ENCODE results near the gene AP2S1.
A peak's percentile ranks its signal among the peaks of the same experiment; 100 is the strongest.

Gene AP2S1

DNA sequence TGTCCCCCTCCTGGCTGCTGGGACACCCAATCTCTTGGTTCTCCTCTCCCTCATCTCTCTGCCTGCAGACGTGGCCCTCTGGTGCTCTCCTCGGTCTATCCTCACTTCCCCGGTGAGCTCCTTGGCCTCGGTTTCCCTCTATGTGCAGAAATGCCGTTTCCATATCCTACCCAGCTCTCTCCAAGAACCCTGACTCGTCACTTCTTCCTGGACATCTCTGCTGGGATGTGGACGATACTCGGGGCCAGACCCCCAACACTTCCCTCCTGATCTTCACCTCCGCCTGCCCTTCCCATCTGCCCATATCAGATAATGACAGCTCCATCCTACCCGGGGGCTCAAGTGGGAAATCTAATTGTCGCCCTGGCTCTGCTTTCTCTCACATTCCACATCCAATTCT is 7.9 kb downstream of the AP2S1 start:
- Histone ChIP-seq H2BK5ac (ENCODE audit: low read depth, low read length, poor library complexity) (no peak overlapping the region), H3K27ac (ENCODE audit: low read depth, low read length) (peak overlapping the region; percentile 4), H2BK120ac (ENCODE audit: insufficient read depth, low read length, poor library complexity) (peak overlapping the region; percentile 19), H3K18ac (ENCODE audit: low read length) (peak overlapping the region; percentile 81), H3K14ac (ENCODE audit: low read length) (no peak overlapping the region), H3K36me3 (ENCODE audit: control insufficient read depth in 1 of 2, insufficient read depth in 2 of 2, low read length in 2 of 2) (peaks cover 47 to 57% of the 10 kb centered on the region in 2 experiments), H3K4me3 (ENCODE audit: low read depth, low read length) (no peak overlapping the region), H3K27me3 (ENCODE audit: insufficient read depth, low read length) (no peaks in the 10 kb centered on the region), H2BK12ac (ENCODE audit: low read length) (peak overlapping the region; percentile 65), H3K23ac (ENCODE audit: low read length) (no peak overlapping the region), H3K79me1 (ENCODE audit: low read length) (peaks cover 25% of the 10 kb centered on the region), H3K79me2 (ENCODE audit: control insufficient read depth, insufficient read depth, low read length, poor library complexity) (peaks cover 1% of the 10 kb centered on the region), H4K12ac (ENCODE audit: low read depth, low read length) (no peak overlapping the region), H3K9ac (ENCODE audit: low read length) (no peak overlapping the region), H3K4ac (ENCODE audit: low read depth, low read length) (peak overlapping the region; percentile 85), H3K4me2 (ENCODE audit: low read length) (no peak overlapping the region), H4K91ac (ENCODE audit: low read depth, low read length) (peak overlapping the region; percentile 79), H2AFZ (ENCODE audit: insufficient read depth, low read length, poor library complexity) (no peak overlapping the region), H3K9me3 (ENCODE audit: insufficient read depth, low read depth, low read length) (no peaks in the 10 kb centered on the region), H3K4me1 (ENCODE audit: control insufficient read depth in 1 of 2, insufficient read depth in 2 of 2, low read length in 2 of 2) (peaks cover 28 to 35% of the 10 kb centered on the region in 2 experiments), H2AK5ac (ENCODE audit: low read length) (peak overlapping the region; percentile 84), H4K8ac (ENCODE audit: low read depth, low read length) (peak overlapping the region; percentile 27)
- no CpG with 5 or more reads among the region's 11 CpGs for WGBS (ENCODE audit: extremely low coverage, insufficient coverage, insufficient read length)
- DNase-seq, result no peak

DNA sequence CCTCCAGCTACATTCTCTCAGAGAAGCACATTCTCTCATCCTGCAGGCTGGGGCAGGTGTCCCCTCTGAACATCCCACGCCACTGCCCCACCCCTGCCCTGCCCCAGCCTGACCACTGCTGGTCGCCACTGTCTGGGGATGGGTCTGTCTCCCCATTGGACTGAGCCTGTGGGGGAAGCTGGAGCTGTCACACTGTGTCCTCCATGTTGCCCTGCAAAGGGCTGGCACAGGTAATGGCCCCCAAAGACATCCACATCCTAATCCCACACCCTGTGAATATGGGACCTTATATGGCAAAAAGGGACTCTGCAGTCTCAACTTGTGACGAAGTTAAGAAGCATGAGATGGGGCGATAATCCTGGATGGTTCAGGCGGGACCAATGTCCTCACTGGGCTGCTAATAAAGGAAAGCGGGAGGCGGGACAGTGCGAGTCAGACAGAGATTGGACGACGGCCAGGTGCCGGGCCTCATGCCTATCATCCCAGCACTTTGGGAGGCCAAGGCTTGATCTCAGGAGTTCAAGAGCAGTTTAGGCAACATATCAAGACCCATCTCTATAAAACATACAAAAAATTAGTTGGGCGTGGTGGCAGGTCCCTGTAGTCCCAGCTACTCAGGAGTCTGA is 9.1 kb downstream of the AP2S1 start:
- Histone ChIP-seq H3K9me3 (ENCODE audit: insufficient read depth, low read depth, low read length) (no peaks in the 10 kb centered on the region), H3K79me1 (ENCODE audit: low read length) (peaks cover 24% of the 10 kb centered on the region), H2BK5ac (ENCODE audit: low read depth, low read length, poor library complexity) (no peak overlapping the region), H3K79me2 (ENCODE audit: control insufficient read depth, insufficient read depth, low read length, poor library complexity) (peaks cover 1% of the 10 kb centered on the region), H3K14ac (ENCODE audit: low read length) (no peak overlapping the region), H2BK12ac (ENCODE audit: low read length) (no peak overlapping the region), H2AK5ac (ENCODE audit: low read length) (no peak overlapping the region), H3K4ac (ENCODE audit: low read depth, low read length) (no peak overlapping the region), H3K27ac (ENCODE audit: low read depth, low read length) (no peak overlapping the region), H4K12ac (ENCODE audit: low read depth, low read length) (no peak overlapping the region), H4K91ac (ENCODE audit: low read depth, low read length) (no peak overlapping the region), H3K36me3 (ENCODE audit: control insufficient read depth in 1 of 2, insufficient read depth in 2 of 2, low read length in 2 of 2) (peaks cover 55 to 66% of the 10 kb centered on the region in 2 experiments), H2BK120ac (ENCODE audit: insufficient read depth, low read length, poor library complexity) (no peak overlapping the region), H4K8ac (ENCODE audit: low read depth, low read length) (no peak overlapping the region), H2AFZ (ENCODE audit: insufficient read depth, low read length, poor library complexity) (no peak overlapping the region), H3K9ac (ENCODE audit: low read length) (no peak overlapping the region), H3K27me3 (ENCODE audit: insufficient read depth, low read length) (no peaks in the 10 kb centered on the region), H3K23ac (ENCODE audit: low read length) (no peak overlapping the region), H3K18ac (ENCODE audit: low read length) (no peak overlapping the region), H3K4me3 (ENCODE audit: low read depth, low read length) (no peak overlapping the region), H3K4me1 (ENCODE audit: control insufficient read depth in 1 of 2, insufficient read depth in 2 of 2, low read length in 2 of 2) (peaks cover 28 to 31% of the 10 kb centered on the region in 2 experiments), H3K4me2 (ENCODE audit: low read length) (no peak overlapping the region)
- peak; percentile 51 to 74 for DNase-seq
- no CpG with 5 or more reads among the region's 12 CpGs for WGBS (ENCODE audit: extremely low coverage, insufficient coverage, insufficient read length)

DNA sequence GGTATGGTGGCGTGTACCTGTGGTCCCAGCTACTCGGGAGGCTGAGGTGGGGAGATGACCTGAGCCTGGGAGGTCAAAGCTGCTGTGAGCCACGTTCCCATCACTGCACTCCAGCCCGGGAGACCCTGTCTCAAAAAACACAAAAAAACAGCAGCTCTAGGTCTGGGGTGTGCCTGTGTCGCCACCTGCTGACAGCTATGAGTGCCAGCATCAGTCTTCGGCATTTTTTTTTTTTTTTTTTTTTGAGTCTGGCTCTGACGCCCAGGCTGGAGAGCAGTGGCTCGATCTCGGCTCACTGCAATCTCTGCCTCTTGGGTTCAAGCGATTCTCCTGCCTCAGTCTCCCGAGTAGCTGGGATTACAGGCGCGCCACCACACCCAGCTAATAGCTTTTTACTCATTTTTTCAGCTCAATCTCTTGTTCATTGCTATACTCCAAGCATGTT is 10.1 kb downstream of the AP2S1 start:
- Histone ChIP-seq H4K8ac (ENCODE audit: low read depth, low read length) (no peak overlapping the region), H3K27me3 (ENCODE audit: insufficient read depth, low read length) (no peaks in the 10 kb centered on the region), H3K36me3 (ENCODE audit: control insufficient read depth in 1 of 2, insufficient read depth in 2 of 2, low read length in 2 of 2) (peaks cover 54 to 64% of the 10 kb centered on the region in 2 experiments), H4K91ac (ENCODE audit: low read depth, low read length) (no peak overlapping the region), H3K18ac (ENCODE audit: low read length) (peak overlapping the region; percentile 49), H4K12ac (ENCODE audit: low read depth, low read length) (no peak overlapping the region), H2BK12ac (ENCODE audit: low read length) (peak overlapping the region; percentile 47), H3K9me3 (ENCODE audit: insufficient read depth, low read depth, low read length) (no peaks in the 10 kb centered on the region), H3K4me3 (ENCODE audit: low read depth, low read length) (no peak overlapping the region), H3K27ac (ENCODE audit: low read depth, low read length) (no peak overlapping the region), H3K9ac (ENCODE audit: low read length) (no peak overlapping the region), H3K4me1 (ENCODE audit: control insufficient read depth in 1 of 2, insufficient read depth in 2 of 2, low read length in 2 of 2) (peaks cover 20 to 26% of the 10 kb centered on the region in 2 experiments), H2BK120ac (ENCODE audit: insufficient read depth, low read length, poor library complexity) (no peak overlapping the region), H2BK5ac (ENCODE audit: low read depth, low read length, poor library complexity) (no peak overlapping the region), H3K4me2 (ENCODE audit: low read length) (no peak overlapping the region), H3K23ac (ENCODE audit: low read length) (no peak overlapping the region), H3K14ac (ENCODE audit: low read length) (no peak overlapping the region), H3K79me2 (ENCODE audit: control insufficient read depth, insufficient read depth, low read length, poor library complexity) (no peaks in the 10 kb centered on the region), H2AFZ (ENCODE audit: insufficient read depth, low read length, poor library complexity) (no peak overlapping the region), H3K79me1 (ENCODE audit: low read length) (peaks cover 17% of the 10 kb centered on the region), H3K4ac (ENCODE audit: low read depth, low read length) (no peak overlapping the region), H2AK5ac (ENCODE audit: low read length) (no peak overlapping the region)
- DNase-seq, result peak in 1 of 2 donors; percentile 74
- no CpG with 5 or more reads among the region's 13 CpGs for WGBS (ENCODE audit: extremely low coverage, insufficient coverage, insufficient read length)

DNA sequence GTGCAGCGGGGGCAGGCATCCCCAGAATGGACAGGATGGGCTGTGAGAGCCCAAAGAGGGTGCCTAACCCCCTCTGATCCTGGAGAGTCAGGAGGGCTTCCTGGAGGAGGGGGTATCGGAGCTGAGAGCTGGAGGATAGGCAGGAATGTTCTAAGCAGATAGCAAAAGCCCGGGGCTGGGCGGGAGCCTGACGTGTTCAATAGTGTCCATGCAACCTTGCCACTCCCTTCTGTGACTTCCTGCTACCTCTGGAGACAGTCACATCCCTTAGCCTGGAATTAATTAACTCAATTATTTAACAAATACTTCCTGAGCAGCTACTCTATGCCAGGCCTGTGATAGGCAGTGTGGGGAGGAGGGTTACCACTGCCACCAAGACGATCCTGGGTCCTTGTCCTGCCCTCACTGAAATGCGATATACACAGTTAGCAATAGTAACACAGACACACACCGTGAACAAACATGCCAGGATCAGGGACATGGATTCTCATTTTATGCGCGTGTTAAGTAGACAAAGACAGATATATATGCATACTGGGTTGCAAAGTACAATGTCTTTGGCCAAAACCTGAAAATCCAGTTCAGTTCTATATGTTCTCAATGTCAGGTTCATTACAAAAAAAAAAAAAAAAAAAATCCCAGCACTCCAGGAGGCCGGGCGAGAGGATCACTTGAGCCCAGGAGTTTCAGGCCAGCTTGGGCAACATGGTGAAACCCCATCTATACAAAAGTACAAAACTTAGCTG is 10.7 kb downstream of the AP2S1 start:
- Histone ChIP-seq H4K91ac (ENCODE audit: low read depth, low read length) (no peak overlapping the region), H2BK120ac (ENCODE audit: insufficient read depth, low read length, poor library complexity) (no peak overlapping the region), H2BK5ac (ENCODE audit: low read depth, low read length, poor library complexity) (no peak overlapping the region), H3K27ac (ENCODE audit: low read depth, low read length) (no peak overlapping the region), H2AFZ (ENCODE audit: insufficient read depth, low read length, poor library complexity) (no peak overlapping the region), H3K4me3 (ENCODE audit: low read depth, low read length) (no peak overlapping the region), H4K12ac (ENCODE audit: low read depth, low read length) (no peak overlapping the region), H3K79me1 (ENCODE audit: low read length) (peaks cover 17% of the 10 kb centered on the region), H3K27me3 (ENCODE audit: insufficient read depth, low read length) (no peaks in the 10 kb centered on the region), H3K4me1 (ENCODE audit: control insufficient read depth in 1 of 2, insufficient read depth in 2 of 2, low read length in 2 of 2) (peaks cover 20 to 26% of the 10 kb centered on the region in 2 experiments), H3K14ac (ENCODE audit: low read length) (no peak overlapping the region), H2BK12ac (ENCODE audit: low read length) (peak overlapping the region; percentile 47), H3K79me2 (ENCODE audit: control insufficient read depth, insufficient read depth, low read length, poor library complexity) (no peaks in the 10 kb centered on the region), H3K4me2 (ENCODE audit: low read length) (no peak overlapping the region), H3K36me3 (ENCODE audit: control insufficient read depth in 1 of 2, insufficient read depth in 2 of 2, low read length in 2 of 2) (peaks cover 54 to 64% of the 10 kb centered on the region in 2 experiments), H4K8ac (ENCODE audit: low read depth, low read length) (no peak overlapping the region), H3K9ac (ENCODE audit: low read length) (peak overlapping the region; percentile 20), H3K4ac (ENCODE audit: low read depth, low read length) (no peak overlapping the region), H2AK5ac (ENCODE audit: low read length) (peak overlapping the region; percentile 7), H3K18ac (ENCODE audit: low read length) (peak overlapping the region; percentile 49), H3K23ac (ENCODE audit: low read length) (no peak overlapping the region), H3K9me3 (ENCODE audit: insufficient read depth, low read depth, low read length) (peaks cover 1% of the 10 kb centered on the region)
- DNase-seq, result peak in 1 of 2 donors; percentile 46
- WGBS (ENCODE audit: extremely low coverage, insufficient coverage, insufficient read length), result no CpG with 5 or more reads among the region's 12 CpGs
